ENCODE measurements around the gene IGF2R.

Gene IGF2R

DNA sequence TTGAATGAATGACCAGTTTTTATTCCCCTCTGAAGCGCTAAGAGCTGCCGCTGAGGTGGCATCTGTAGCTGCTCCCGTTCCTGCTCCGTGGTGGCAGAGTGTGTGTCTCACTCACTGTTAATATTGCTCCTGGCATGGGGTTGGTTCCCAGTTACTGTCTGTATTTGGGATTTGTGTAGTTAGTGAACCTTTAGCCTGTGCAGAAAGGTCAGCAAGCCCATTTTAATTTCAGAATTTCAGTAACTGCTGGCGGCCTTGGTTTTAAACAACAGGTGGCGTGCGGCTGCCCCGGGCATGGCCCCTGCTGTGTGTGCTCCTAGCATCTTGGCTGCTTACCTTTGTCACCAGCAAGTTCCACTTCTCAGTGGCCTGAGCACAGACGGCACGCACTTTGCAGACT lies 98.7 kb downstream of the IGF2R start:
- H3K9me3 Mint-ChIP-seq = no peaks in the 10 kb centered on the region
- H3K36me3 Mint-ChIP-seq (ENCODE audit: low read depth) = peaks cover 94% of the 10 kb centered on the region
- H3K4me1 Mint-ChIP-seq (ENCODE audit: low read depth) = peaks cover 42% of the 10 kb centered on the region
- H3K27me3 Mint-ChIP-seq = no peaks in the 10 kb centered on the region
- no peak overlapping the region for H3K4me3 Mint-ChIP-seq
- no peak overlapping the region for H3K27ac Mint-ChIP-seq

GRCh38 chr6:160068346-160068745 lies 99.5 kb downstream of the IGF2R start:
- H3K27ac Mint-ChIP-seq = peak overlapping the region; percentile 49

GRCh38 chr6:160069050-160069454 lies 100.2 kb downstream of the IGF2R start:
- Mint-ChIP-seq H3K4me3 (no peak overlapping the region), H3K36me3 (ENCODE audit: low read depth) (peaks cover 97% of the 10 kb centered on the region), H3K27me3 (no peaks in the 10 kb centered on the region), H3K9me3 (no peaks in the 10 kb centered on the region), H3K27ac (peak overlapping the region; percentile 49), H3K4me1 (ENCODE audit: low read depth) (peaks cover 42% of the 10 kb centered on the region)

More at GRCh38 chr6:160068346-160068745, 99.5 kb downstream of the IGF2R start:
- Mint-ChIP-seq H3K4me3 (no peak overlapping the region), H3K27me3 (no peaks in the 10 kb centered on the region), H3K9me3 (no peaks in the 10 kb centered on the region), H3K4me1 (ENCODE audit: low read depth) (peaks cover 42% of the 10 kb centered on the region), H3K36me3 (ENCODE audit: low read depth) (peaks cover 97% of the 10 kb centered on the region)

DNA sequence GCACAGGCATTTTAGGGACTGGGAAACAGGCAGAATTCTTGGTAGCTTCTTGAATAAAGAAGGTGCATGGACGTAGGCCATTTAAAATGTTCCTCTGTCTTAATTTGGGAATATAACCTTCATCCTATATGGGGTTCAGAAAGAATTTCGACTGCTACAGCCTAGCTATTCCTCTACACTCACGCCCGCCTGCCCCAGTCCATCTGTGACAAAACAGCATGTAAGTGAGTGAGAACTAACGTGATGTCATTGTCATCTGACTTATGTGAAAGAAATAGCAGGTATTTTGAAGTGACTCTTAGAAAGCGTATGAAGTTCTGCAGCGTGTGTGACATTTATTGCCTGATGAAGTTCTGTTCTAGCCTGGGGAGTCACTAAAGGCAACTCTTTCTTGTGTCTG lies 100.6 kb downstream of the IGF2R start:
- H3K36me3 Mint-ChIP-seq (ENCODE audit: low read depth) = peaks cover 96% of the 10 kb centered on the region
- H3K27me3 Mint-ChIP-seq = no peaks in the 10 kb centered on the region
- peak overlapping the region; percentile 40 for H3K27ac Mint-ChIP-seq
- peaks cover 42% of the 10 kb centered on the region for H3K4me1 Mint-ChIP-seq (ENCODE audit: low read depth)
- H3K4me3 Mint-ChIP-seq = no peak overlapping the region
- no peaks in the 10 kb centered on the region for H3K9me3 Mint-ChIP-seq

DNA sequence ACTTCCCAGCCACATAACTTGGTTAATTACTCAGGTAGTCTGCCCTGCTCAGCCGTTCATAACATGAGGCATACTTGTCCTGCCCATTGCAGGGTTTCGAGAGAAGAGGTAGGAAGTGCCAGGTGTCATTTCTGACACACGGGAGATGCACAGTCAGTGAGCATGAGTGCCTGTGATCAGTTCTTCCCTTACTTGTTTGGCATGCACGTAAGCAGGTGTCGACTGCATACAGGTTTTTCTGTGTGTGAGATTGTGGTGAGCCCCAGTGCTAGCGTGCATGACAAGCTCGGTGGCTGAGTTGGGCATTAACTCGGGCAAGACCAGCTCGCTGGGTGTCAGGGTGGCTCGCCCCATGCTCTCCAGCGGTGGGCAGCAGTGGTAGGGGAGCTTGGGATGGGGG lies 101.5 kb downstream of the IGF2R start:
- peaks cover 90% of the 10 kb centered on the region for H3K36me3 Mint-ChIP-seq (ENCODE audit: low read depth)
- H3K27me3 Mint-ChIP-seq = no peaks in the 10 kb centered on the region
- H3K4me3 Mint-ChIP-seq = no peak overlapping the region
- peak overlapping the region; percentile 52 for H3K27ac Mint-ChIP-seq
- peaks cover 42% of the 10 kb centered on the region for H3K4me1 Mint-ChIP-seq (ENCODE audit: low read depth)
- no peaks in the 10 kb centered on the region for H3K9me3 Mint-ChIP-seq

DNA sequence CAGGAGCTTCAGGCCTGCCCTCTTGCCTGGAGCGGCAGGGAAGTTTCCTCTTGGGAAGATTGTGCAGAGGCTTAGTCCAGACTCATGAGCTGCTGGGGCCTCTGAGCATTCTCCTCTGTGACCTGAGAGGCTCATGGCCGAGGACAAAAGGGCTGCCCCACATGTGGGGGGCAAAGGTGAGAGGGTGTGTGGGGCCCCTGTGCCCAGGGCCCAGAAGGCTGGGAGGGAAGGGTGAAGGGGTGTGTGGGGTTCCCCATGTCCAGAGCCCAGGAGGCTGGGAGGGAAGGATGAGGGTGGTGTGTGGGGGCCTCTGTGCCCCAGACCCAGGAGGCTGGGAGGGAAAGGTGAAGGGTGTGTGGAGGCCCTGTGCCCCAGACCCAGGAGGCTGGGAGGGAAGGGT lies 101.9 kb downstream of the IGF2R start:
- Mint-ChIP-seq H3K27ac (no peak overlapping the region), H3K36me3 (ENCODE audit: low read depth) (peaks cover 89% of the 10 kb centered on the region), H3K27me3 (no peaks in the 10 kb centered on the region), H3K4me1 (ENCODE audit: low read depth) (peaks cover 42% of the 10 kb centered on the region), H3K9me3 (no peaks in the 10 kb centered on the region), H3K4me3 (no peak overlapping the region)

GRCh38 chr6:160071805-160072690 lies 103.2 kb downstream of the IGF2R start:
- Mint-ChIP-seq H3K4me3 (no peak overlapping the region), H3K27me3 (no peaks in the 10 kb centered on the region), H3K27ac (peak overlapping the region; percentile 0), H3K36me3 (ENCODE audit: low read depth) (peaks cover 90% of the 10 kb centered on the region), H3K4me1 (ENCODE audit: low read depth) (peaks cover 36% of the 10 kb centered on the region), H3K9me3 (no peaks in the 10 kb centered on the region)

DNA sequence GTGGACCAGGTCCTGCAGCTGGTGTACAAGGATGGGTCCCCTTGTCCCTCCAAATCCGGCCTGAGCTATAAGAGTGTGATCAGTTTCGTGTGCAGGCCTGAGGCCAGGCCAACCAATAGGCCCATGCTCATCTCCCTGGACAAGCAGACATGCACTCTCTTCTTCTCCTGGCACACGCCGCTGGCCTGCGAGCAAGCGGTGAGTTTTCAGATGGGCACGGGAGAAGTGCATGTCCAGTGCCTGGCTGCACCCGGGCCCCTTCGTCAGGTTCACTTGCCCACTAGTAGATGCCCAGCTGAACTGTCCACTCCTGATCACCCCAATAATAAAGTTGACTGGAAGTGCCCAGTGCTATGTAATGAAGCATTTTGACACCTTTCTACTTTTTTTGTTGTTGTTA lies 104.4 kb downstream of the IGF2R start:
- Mint-ChIP-seq H3K9me3 (no peaks in the 10 kb centered on the region), H3K4me3 (no peak overlapping the region), H3K36me3 (ENCODE audit: low read depth) (peaks cover 88% of the 10 kb centered on the region), H3K27me3 (no peaks in the 10 kb centered on the region), H3K4me1 (ENCODE audit: low read depth) (peaks cover 23% of the 10 kb centered on the region), H3K27ac (peak overlapping the region; percentile 14)

GRCh38 chr6:160076009-160076408 lies 107.1 kb downstream of the IGF2R start:
- Mint-ChIP-seq H3K9me3 (no peaks in the 10 kb centered on the region), H3K36me3 (ENCODE audit: low read depth) (peaks cover 85% of the 10 kb centered on the region), H3K27me3 (no peaks in the 10 kb centered on the region), H3K4me3 (no peak overlapping the region), H3K4me1 (ENCODE audit: low read depth) (no peaks in the 10 kb centered on the region), H3K27ac (no peak overlapping the region)

GRCh38 chr6:160077024-160077423 lies 108.1 kb downstream of the IGF2R start:
- H3K27ac Mint-ChIP-seq = no peak overlapping the region
- no peaks in the 10 kb centered on the region for H3K27me3 Mint-ChIP-seq
- no peaks in the 10 kb centered on the region for H3K9me3 Mint-ChIP-seq
- peaks cover 84% of the 10 kb centered on the region for H3K36me3 Mint-ChIP-seq (ENCODE audit: low read depth)
- H3K4me3 Mint-ChIP-seq = no peak overlapping the region
- H3K4me1 Mint-ChIP-seq (ENCODE audit: low read depth) = no peaks in the 10 kb centered on the region

GRCh38 chr6:160077526-160077925 lies 108.6 kb downstream of the IGF2R start:
- H3K27ac Mint-ChIP-seq = no peak overlapping the region
- H3K4me1 Mint-ChIP-seq (ENCODE audit: low read depth) = no peaks in the 10 kb centered on the region
- H3K27me3 Mint-ChIP-seq = no peaks in the 10 kb centered on the region
- H3K36me3 Mint-ChIP-seq (ENCODE audit: low read depth) = peaks cover 82% of the 10 kb centered on the region
- H3K9me3 Mint-ChIP-seq = no peaks in the 10 kb centered on the region
- H3K4me3 Mint-ChIP-seq = no peak overlapping the region

GRCh38 chr6:160078883-160079685 lies 110.2 kb downstream of the IGF2R start:
- H3K36me3 Mint-ChIP-seq (ENCODE audit: low read depth) = peaks cover 81% of the 10 kb centered on the region

GRCh38 chr6:160079686-160080043 lies 110.8 kb downstream of the IGF2R start:
- Mint-ChIP-seq H3K27ac (no peak overlapping the region), H3K4me1 (ENCODE audit: low read depth) (peaks cover 7% of the 10 kb centered on the region), H3K36me3 (ENCODE audit: low read depth) (peaks cover 79% of the 10 kb centered on the region), H3K4me3 (no peak overlapping the region), H3K9me3 (no peaks in the 10 kb centered on the region), H3K27me3 (no peaks in the 10 kb centered on the region)

More at GRCh38 chr6:160078883-160079685, 110.2 kb downstream of the IGF2R start:
- no peak overlapping the region for H3K4me3 Mint-ChIP-seq
- no peaks in the 10 kb centered on the region for H3K27me3 Mint-ChIP-seq
- peaks cover 5% of the 10 kb centered on the region for H3K4me1 Mint-ChIP-seq (ENCODE audit: low read depth)
- H3K27ac Mint-ChIP-seq = no peak overlapping the region
- no peaks in the 10 kb centered on the region for H3K9me3 Mint-ChIP-seq

GRCh38 chr6:160080097-160080496 lies 111.2 kb downstream of the IGF2R start:
- Mint-ChIP-seq H3K36me3 (ENCODE audit: low read depth) (peaks cover 79% of the 10 kb centered on the region), H3K9me3 (no peaks in the 10 kb centered on the region), H3K27ac (no peak overlapping the region), H3K27me3 (no peaks in the 10 kb centered on the region), H3K4me3 (no peak overlapping the region), H3K4me1 (ENCODE audit: low read depth) (peaks cover 9% of the 10 kb centered on the region)

- Mint-ChIP-seq H3K27me3 (no peaks in the 10 kb centered on the region), H3K36me3 (ENCODE audit: low read depth) (peaks cover 86% of the 10 kb centered on the region), H3K9me3 (no peaks in the 10 kb centered on the region), H3K4me3 (no peak overlapping the region), H3K27ac (peak overlapping the region; percentile 2), H3K4me1 (ENCODE audit: low read depth) (peaks cover 21% of the 10 kb centered on the region)
Measured at GRCh38 chr6:160081398-160081797, 112.5 kb downstream of the IGF2R start.
